Peyer's patch (tissue), 4 donors: ENCODE data around the gene TEAD1.

Source experiments
- POLR2A ChIP-seq, 2 donors: fragments of 450-650 bp; IDR thresholded peaks; one replicate each; pipeline ENCODE4 v1.5.1; 2017; ENCODE audit warnings: antibody characterized with exemption in 2 of 2, mild to moderate bottlenecking in 2 of 2, moderate library complexity in 2 of 2
- TF ChIP-seq, protein P1 (sequence below), 6 experiments: fragments of 450-650 bp in 4 of 6; fragments of 200-600 bp in 2 of 6; sonication (generic) in 1 of 6; IDR thresholded peaks; one replicate each; pipeline ENCODE4 v1.5.1; 2017 to 2019; ENCODE audit warnings: antibody characterized with exemption in 6 of 6, mild to moderate bottlenecking in 3 of 6, moderate library complexity in 1 of 6

DNA sequence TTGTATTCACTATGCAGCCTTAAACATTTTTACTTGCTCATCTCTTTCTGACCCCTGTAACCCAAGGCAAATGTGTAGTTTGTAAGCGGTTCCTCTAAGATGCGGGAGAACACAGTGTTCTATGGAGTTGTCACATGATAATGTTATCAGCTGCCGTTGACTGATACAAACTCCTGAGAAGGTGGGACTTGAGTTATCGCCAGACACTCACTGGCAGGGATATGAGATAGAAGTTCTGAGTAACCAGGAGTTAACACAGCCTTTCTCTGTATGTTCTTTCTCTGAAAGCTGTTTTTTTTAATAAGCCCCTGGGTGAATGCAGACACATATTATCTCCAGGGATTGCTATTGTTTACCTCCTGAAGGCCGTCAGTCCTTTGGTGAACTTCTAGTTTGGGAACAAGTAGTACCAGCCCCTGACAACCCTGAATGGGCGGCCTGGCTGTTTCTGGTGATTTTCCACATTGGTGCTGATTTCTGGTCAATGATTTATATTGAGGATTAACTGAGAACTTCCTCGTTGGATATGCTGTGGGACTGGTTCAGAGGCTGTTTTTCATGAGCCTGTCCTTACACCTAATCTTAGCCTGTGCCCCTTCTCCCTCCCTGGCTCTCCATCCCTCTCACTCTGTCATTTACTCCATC lies 179.6 kb downstream of the TEAD1 start:
- TF ChIP-seq POLR2A (IDR thresholded peaks at IDR 0.05): peak; percentile 29 to 47
- TF ChIP-seq, protein P1, sequence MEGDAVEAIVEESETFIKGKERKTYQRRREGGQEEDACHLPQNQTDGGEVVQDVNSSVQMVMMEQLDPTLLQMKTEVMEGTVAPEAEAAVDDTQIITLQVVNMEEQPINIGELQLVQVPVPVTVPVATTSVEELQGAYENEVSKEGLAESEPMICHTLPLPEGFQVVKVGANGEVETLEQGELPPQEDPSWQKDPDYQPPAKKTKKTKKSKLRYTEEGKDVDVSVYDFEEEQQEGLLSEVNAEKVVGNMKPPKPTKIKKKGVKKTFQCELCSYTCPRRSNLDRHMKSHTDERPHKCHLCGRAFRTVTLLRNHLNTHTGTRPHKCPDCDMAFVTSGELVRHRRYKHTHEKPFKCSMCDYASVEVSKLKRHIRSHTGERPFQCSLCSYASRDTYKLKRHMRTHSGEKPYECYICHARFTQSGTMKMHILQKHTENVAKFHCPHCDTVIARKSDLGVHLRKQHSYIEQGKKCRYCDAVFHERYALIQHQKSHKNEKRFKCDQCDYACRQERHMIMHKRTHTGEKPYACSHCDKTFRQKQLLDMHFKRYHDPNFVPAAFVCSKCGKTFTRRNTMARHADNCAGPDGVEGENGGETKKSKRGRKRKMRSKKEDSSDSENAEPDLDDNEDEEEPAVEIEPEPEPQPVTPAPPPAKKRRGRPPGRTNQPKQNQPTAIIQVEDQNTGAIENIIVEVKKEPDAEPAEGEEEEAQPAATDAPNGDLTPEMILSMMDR (IDR thresholded peaks at IDR 0.05): peak in 1 of 6 experiments; percentile 12
